ENCODE results near the gene ABCF1. TPM values are rescaled to one million over a fixed set of nuclear protein-coding genes. Genes with fewer than 3 reads are reported as not detected.

Gene ABCF1
- total RNA-seq, 1 experiment from 2014 or later, result 94.9 TPM

- no peak for TF ChIP-seq SIN3A (IDR thresholded peaks at IDR 0.05; ENCODE audit: borderline replicate concordance, insufficient read depth, low read depth, low read length)
- peak; percentile 51; the same call in 1 of the 2 replicates for TF ChIP-seq POLR2AphosphoS5 (IDR thresholded peaks at IDR 0.05; ENCODE audit: low read depth, low read length)
- TF ChIP-seq CTCF (IDR thresholded peaks at IDR 0.05), result no peak
- peaks cover 20% of the 10 kb centered on the region for H3K36me3 ChIP-seq (ENCODE audit: control insufficient read depth, insufficient read depth, low read length)
- no peaks in the 10 kb centered on the region for H3K9me3 ChIP-seq (ENCODE audit: control insufficient read depth, insufficient read depth, low read depth, low read length)
- DNase-seq (ENCODE audit: low read depth, low spot score), result no peak
- BruUV-seq (replicated peaks), result no TSS peak
- no peak overlapping the region for H3K27ac ChIP-seq (ENCODE audit: low read length)
- peaks cover 27% of the 10 kb centered on the region for H3K4me1 ChIP-seq (ENCODE audit: control insufficient read depth, insufficient read depth, low read length)
- ChIA-PET CTCF (no interaction called here), POLR2A (interaction anchor here (0.7 kb wide), 1 partner anchor 12 kb away, joined by 3 read pairs; no protein-coding TSS in a partner anchor)
- no peak overlapping the region for H3K4me3 ChIP-seq (ENCODE audit: low read depth in 2 of 2, low read length in 2 of 2)
- ATAC-seq, result no peak
- intact Hi-C loops (cut with micrococcal nuclease; ENCODE audit: unreplicated experiment), result no loop called here
- in situ Hi-C loops (cut with HindIII; ENCODE audit: low pct_unique_long_range_greater_than_20kb, low sequenced_read_pairs), result no loop called here
- H3K27me3 ChIP-seq (ENCODE audit: control insufficient read depth, insufficient read depth, low read length), result no peaks in the 10 kb centered on the region
Observed at GRCh38 chr6:30610065-30610464, 38.8 kb downstream of the ABCF1 start.

GRCh38 chr6:30611150-30611855 lies 40.1 kb downstream of the ABCF1 start:
- H3K9me3 ChIP-seq (ENCODE audit: control insufficient read depth, insufficient read depth, low read depth, low read length), result no peaks in the 10 kb centered on the region
- H3K27me3 ChIP-seq (ENCODE audit: control insufficient read depth, insufficient read depth, low read length), result no peaks in the 10 kb centered on the region
- TF ChIP-seq CTCF (IDR thresholded peaks at IDR 0.05) (no peak), REST (IDR thresholded peaks at IDR 0.05; ENCODE audit: insufficient read depth in 1 of 2, low read depth in 2 of 2, low read length in 1 of 2) (no peak), SIN3A (IDR thresholded peaks at IDR 0.05; ENCODE audit: borderline replicate concordance, insufficient read depth, low read depth, low read length) (no peak), TCF7L2 (IDR thresholded peaks at IDR 0.05; ENCODE audit: low read depth, low read length) (no peak), POLR2AphosphoS5 (IDR thresholded peaks at IDR 0.05; ENCODE audit: low read depth, low read length) (no peak)
- intact Hi-C loops (cut with micrococcal nuclease; ENCODE audit: unreplicated experiment), result no loop called here
- ChIA-PET POLR2A (interaction anchor here (0.6 to 1.5 kb wide), 4 partner anchors 10 to 15 kb away, joined by 3 to 4 read pairs (median 3); no protein-coding TSS in a partner anchor), CTCF (no interaction called here)
- H3K4me3 ChIP-seq (ENCODE audit: low read depth in 2 of 2, low read length in 2 of 2), result no peak overlapping the region
- BruUV-seq (replicated peaks), result no TSS peak
- ATAC-seq (no peak), DNase-seq (ENCODE audit: low read depth, low spot score) (no peak)
- no peak overlapping the region for H3K27ac ChIP-seq (ENCODE audit: low read length)
- peaks cover 27% of the 10 kb centered on the region for H3K36me3 ChIP-seq (ENCODE audit: control insufficient read depth, insufficient read depth, low read length)
- peaks cover 32% of the 10 kb centered on the region for H3K4me1 ChIP-seq (ENCODE audit: control insufficient read depth, insufficient read depth, low read length)
- in situ Hi-C loops (cut with HindIII; ENCODE audit: low pct_unique_long_range_greater_than_20kb, low sequenced_read_pairs), result no loop called here
